Measurements from ENCODE around the gene CCSER1. TPM values are rescaled to one million over a fixed set of nuclear protein-coding genes. Genes with fewer than 3 reads are reported as not detected.

The CCSER1 gene
- total RNA-seq, 2 experiments from 2014 or later, result not detected

GRCh38 chr4:90760059-90760458 lies 632.9 kb downstream of the CCSER1 start:
- no peak for ATAC-seq
- no peaks in the 10 kb centered on the region for H3K4me1 Mint-ChIP-seq (ENCODE audit: low read depth)
- H3K27ac Mint-ChIP-seq, result no peak overlapping the region
- no peaks in the 10 kb centered on the region for H3K27me3 Mint-ChIP-seq
- ChIA-PET POLR2A (no interaction called here), CTCF (no interaction called here)
- no peak for DNase-seq
- no peaks in the 10 kb centered on the region for H3K36me3 Mint-ChIP-seq (ENCODE audit: low read depth)
- H3K9me3 Mint-ChIP-seq, result peaks cover 4% of the 10 kb centered on the region
- no peak overlapping the region for H3K4me3 Mint-ChIP-seq
- no peak for TF ChIP-seq CTCF (IDR thresholded peaks at IDR 0.05)
- intact Hi-C loops (cut with micrococcal nuclease), result no loop called here

GRCh38 chr4:90766837-90767236 lies 639.6 kb downstream of the CCSER1 start:
- Mint-ChIP-seq H3K9me3 (peaks cover 8% of the 10 kb centered on the region), H3K4me1 (ENCODE audit: low read depth) (no peaks in the 10 kb centered on the region), H3K27me3 (no peaks in the 10 kb centered on the region), H3K36me3 (ENCODE audit: low read depth) (no peaks in the 10 kb centered on the region), H3K4me3 (no peak overlapping the region), H3K27ac (no peak overlapping the region)
- intact Hi-C loops (cut with micrococcal nuclease), result no loop called here
- no peak for ATAC-seq
- POLR2A ChIA-PET, result no interaction called here
- no peak for TF ChIP-seq CTCF (IDR thresholded peaks at IDR 0.05)
- CTCF ChIA-PET, result no interaction called here
- DNase-seq, result no peak

- ChIA-PET POLR2A (no interaction called here), CTCF (no interaction called here)
- Mint-ChIP-seq H3K27ac (no peak overlapping the region), H3K27me3 (no peaks in the 10 kb centered on the region), H3K4me3 (no peak overlapping the region), H3K9me3 (peaks cover 4% of the 10 kb centered on the region), H3K4me1 (ENCODE audit: low read depth) (no peaks in the 10 kb centered on the region), H3K36me3 (ENCODE audit: low read depth) (no peaks in the 10 kb centered on the region)
- DNase-seq (no peak), ATAC-seq (no peak)
- intact Hi-C loops (cut with micrococcal nuclease), result no loop called here
- TF ChIP-seq CTCF (IDR thresholded peaks at IDR 0.05), result no peak
Observed at GRCh38 chr4:90769251-90769650, 642.1 kb downstream of the CCSER1 start.

GRCh38 chr4:90780193-90780592 lies 653.0 kb downstream of the CCSER1 start:
- no peak for ATAC-seq

GRCh38 chr4:90786602-90787001 lies 659.4 kb downstream of the CCSER1 start:
- ChIA-PET CTCF (no interaction called here), POLR2A (no interaction called here)
- DNase-seq, result no peak
- intact Hi-C loops (cut with micrococcal nuclease), result no loop called here
- ATAC-seq, result no peak
- no peaks in the 10 kb centered on the region for H3K4me1 Mint-ChIP-seq (ENCODE audit: low read depth)
- no peak overlapping the region for H3K4me3 Mint-ChIP-seq
- H3K27me3 Mint-ChIP-seq, result no peaks in the 10 kb centered on the region
- TF ChIP-seq CTCF (IDR thresholded peaks at IDR 0.05), result no peak
- no peak overlapping the region for H3K27ac Mint-ChIP-seq
- no peaks in the 10 kb centered on the region for H3K36me3 Mint-ChIP-seq (ENCODE audit: low read depth)
- H3K9me3 Mint-ChIP-seq, result peaks cover 14% of the 10 kb centered on the region

More at GRCh38 chr4:90780193-90780592, 653.0 kb downstream of the CCSER1 start:
- Mint-ChIP-seq H3K9me3 (peaks cover 9% of the 10 kb centered on the region), H3K36me3 (ENCODE audit: low read depth) (no peaks in the 10 kb centered on the region), H3K27me3 (no peaks in the 10 kb centered on the region), H3K27ac (no peak overlapping the region), H3K4me3 (no peak overlapping the region), H3K4me1 (ENCODE audit: low read depth) (no peaks in the 10 kb centered on the region)
- intact Hi-C loops (cut with micrococcal nuclease), result no loop called here
- ChIA-PET POLR2A (no interaction called here), CTCF (no interaction called here)
- TF ChIP-seq CTCF (IDR thresholded peaks at IDR 0.05), result no peak
- DNase-seq, result no peak

All from activated CD8-positive, alpha-beta T cell treated with anti-CD3 and anti-CD28 coated beads for 36 hours (primary cell).